Prostate gland (tissue), 2 donors: Measurements from ENCODE around the gene COX8C. TPM values are rescaled to one million over a fixed set of nuclear protein-coding genes. Genes with fewer than 3 reads are reported as not detected.
"Not testable (repeated sequence)": the region's sequence is repeated elsewhere in the genome, so short reads cannot be mapped to it uniquely, and the experiment has no call there.

Experiments
- DNase-seq: peaks from one replicate; pipeline ENCODE4 v3.0.0-alpha.2; 2019; ENCODE audit warnings: low spot score
- H3K27ac ChIP-seq, 2 donors: fragments of 200-600 bp; sonication (generic); 2 replicates each; pipeline ENCODE4 v1.5.1; 2017 to 2019
- H3K27me3 ChIP-seq: fragments of 200-600 bp; sonication (generic); replicated peaks from 2 replicates; pipeline ENCODE4 v1.5.1; 2019; ENCODE audit not compliant: insufficient read depth
- H3K36me3 ChIP-seq, 2 donors: fragments of 200-600 bp; sonication (generic); 1 replicate in 1 of 2; 2 replicates in 1 of 2; pipeline versions ENCODE4 v1.5.1 to v1.8.1; 2017 to 2019
- H3K4me1 ChIP-seq: fragments of 200-600 bp; sonication (generic); replicated peaks from 2 replicates; pipeline ENCODE4 v1.5.1; 2019
- H3K4me3 ChIP-seq, 2 donors: fragments of 200-600 bp; sonication (generic); 2 replicates each; pipeline ENCODE4 v1.5.1; 2017 to 2019
- H3K9me3 ChIP-seq: fragments of 200-600 bp; sonication (generic); 2 replicates; pipeline ENCODE4 v1.5.1; 2017
- CTCF ChIP-seq, 4 experiments: fragments of 200-600 bp in 2 of 4; fragments of 450-650 bp in 2 of 4; sonication (generic) in 2 of 4; IDR thresholded peaks; 1 replicate in 3 of 4; 2 replicates in 1 of 4; pipeline ENCODE4 v1.5.1; 2016 to 2019; ENCODE audit warnings: antibody characterized with exemption in 4 of 4, mild to moderate bottlenecking in 2 of 4, moderate library complexity in 2 of 4
- POLR2A ChIP-seq: fragments of 450-650 bp; IDR thresholded peaks from one replicate; pipeline ENCODE4 v1.6.1; 2016; ENCODE audit warnings: antibody characterized with exemption, mild to moderate bottlenecking
- POLR2AphosphoS5 ChIP-seq: sonication (generic); formaldehyde crosslinking; IDR thresholded peaks from one replicate; pipeline ENCODE4 v1.6.1; 2017; ENCODE audit warnings: antibody characterized with exemption
- WGBS: methylation state at CpG from one replicate; pipeline ENCODE4 v1.1.5; 2018; 5-methylcytosine and 5-hydroxymethylcytosine counted together
- intact Hi-C: fragments of 100-400 bp; cut with DNase I; formaldehyde crosslinking; loops from one replicate; pipeline ENCODE4 v1.14.2; 2022
- small RNA-seq, 2 donors: library from RNA; depleted of rRNA; stranded (forward); fragments of <200 nt; gene quantifications; one replicate each; pipeline ENCODE3, GENCODE V24; 2016
- total RNA-seq, 2 donors: library from RNA; depleted of rRNA; stranded (reverse); fragments of >200 nt; gene quantifications; one replicate each; pipeline ENCODE4 v1.1.0, GENCODE V29; 2016

Gene COX8C
- total RNA-seq, 2 donors from 2014 or later = 10.8 TPM; not detected in 1

GRCh38 chr14:93379831-93380230 lies 32.8 kb downstream of the COX8C start:
- no peak for DNase-seq
- Histone ChIP-seq H3K27ac (no peak overlapping the region), H3K9me3 (no peaks in the 10 kb centered on the region), H3K4me1 (no peaks in the 10 kb centered on the region), H3K27me3 (no peaks in the 10 kb centered on the region), H3K36me3 (no peaks in the 10 kb centered on the region), H3K4me3 (no peak overlapping the region)
- 56% methylated on average over 1 of the region's 1 CpG for WGBS
- intact Hi-C loops = no loop called here
- TF ChIP-seq POLR2AphosphoS5 (no peak), CTCF (IDR thresholded peaks at IDR 0.05) (no peak), POLR2A (no peak)

- 65% methylated on average over 1 of the region's 1 CpG for WGBS
- H3K27me3 ChIP-seq = no peaks in the 10 kb centered on the region
- intact Hi-C loops = no loop called here
- H3K4me3 ChIP-seq = no peak overlapping the region
- TF ChIP-seq POLR2AphosphoS5 (no peak), CTCF (IDR thresholded peaks at IDR 0.05) (no peak), POLR2A (no peak)
- H3K4me1 ChIP-seq = no peaks in the 10 kb centered on the region
- H3K27ac ChIP-seq = no peak overlapping the region
- H3K36me3 ChIP-seq = no peaks in the 10 kb centered on the region
- DNase-seq = no peak
- no peaks in the 10 kb centered on the region for H3K9me3 ChIP-seq
Observed at GRCh38 chr14:93381644-93382043, 34.7 kb downstream of the COX8C start.

- H3K36me3 ChIP-seq, H3K4me1 ChIP-seq, DNase-seq, H3K4me3 ChIP-seq, H3K27ac ChIP-seq, H3K27me3 ChIP-seq, intact Hi-C loops, H3K9me3 ChIP-seq: not testable (repeated sequence)
- 41% methylated on average over 1 of the region's 1 CpG for WGBS
Observed at GRCh38 chr14:93384256-93384655, 37.3 kb downstream of the COX8C start.

- no peaks in the 10 kb centered on the region for H3K36me3 ChIP-seq
- H3K9me3 ChIP-seq = no peaks in the 10 kb centered on the region
- H3K4me3 ChIP-seq = no peak overlapping the region
- no peaks in the 10 kb centered on the region for H3K27me3 ChIP-seq
- DNase-seq = no peak
- no peak overlapping the region for H3K27ac ChIP-seq
- no peaks in the 10 kb centered on the region for H3K4me1 ChIP-seq
- TF ChIP-seq POLR2AphosphoS5 = no peak
- no peak for TF ChIP-seq CTCF (IDR thresholded peaks at IDR 0.05)
- no peak for TF ChIP-seq POLR2A
- intact Hi-C loops = no loop called here
Observed at GRCh38 chr14:93395231-93395630, 48.2 kb downstream of the COX8C start.

GRCh38 chr14:93396456-93396855 lies 49.5 kb downstream of the COX8C start:
- WGBS = 58% methylated on average over 1 of the region's 1 CpG
- Histone ChIP-seq H3K4me3 (no peak overlapping the region), H3K4me1 (no peaks in the 10 kb centered on the region), H3K27ac (no peak overlapping the region), H3K9me3 (no peaks in the 10 kb centered on the region), H3K36me3 (no peaks in the 10 kb centered on the region), H3K27me3 (no peaks in the 10 kb centered on the region)
- intact Hi-C loops = no loop called here
- DNase-seq = no peak
- TF ChIP-seq POLR2AphosphoS5 (no peak), POLR2A (no peak), CTCF (IDR thresholded peaks at IDR 0.05) (no peak)

Small RNAs within 50 kb of the gene (small RNA-seq; reads per million reads assigned to genes)
- 0 reads per million in 2 donors for gene RF00019

Other genes starting within 250 kb of the COX8C start
- 100 to 1,000 TPM in 1 of 2 donors, 10 to 100 TPM in 1; 77.1 to 118 TPM for gene ITPK1, start 231.3 kb upstream of the COX8C start, total RNA-seq
- gene MOAP1, start 162.3 kb upstream of the COX8C start, total RNA-seq = 10 to 100 TPM; 31.2 to 39.0 TPM
- 10 to 100 TPM in 1 of 2 donors, 1 to 10 TPM in 1; 7.3 to 28.9 TPM for gene LYSET, start 161.9 kb upstream of the COX8C start, total RNA-seq
- 10 to 100 TPM in 1 of 2 donors, 1 to 10 TPM in 1; 8.7 to 17.4 TPM for gene GON7, start 140.1 kb upstream of the COX8C start, total RNA-seq
- gene UBR7, start 139.9 kb upstream of the COX8C start, total RNA-seq = 10 to 100 TPM; 22.4 to 26.2 TPM
- gene BTBD7, start 14.1 kb upstream of the COX8C start, total RNA-seq = 10 to 100 TPM; 23.8 to 25.8 TPM
- 1 to 10 TPM in 1 of 2 donors, under 1 TPM in 1; 0.32 to 1.0 TPM for gene UNC79, start 83.8 kb downstream of the COX8C start, total RNA-seq